ENCODE measurements around the gene MARK2.

MARK2 gene

GRCh38 chr11:63884196-63884932 lies 45.5 kb downstream of the MARK2 start:
- no peak for DNase-seq

DNA sequence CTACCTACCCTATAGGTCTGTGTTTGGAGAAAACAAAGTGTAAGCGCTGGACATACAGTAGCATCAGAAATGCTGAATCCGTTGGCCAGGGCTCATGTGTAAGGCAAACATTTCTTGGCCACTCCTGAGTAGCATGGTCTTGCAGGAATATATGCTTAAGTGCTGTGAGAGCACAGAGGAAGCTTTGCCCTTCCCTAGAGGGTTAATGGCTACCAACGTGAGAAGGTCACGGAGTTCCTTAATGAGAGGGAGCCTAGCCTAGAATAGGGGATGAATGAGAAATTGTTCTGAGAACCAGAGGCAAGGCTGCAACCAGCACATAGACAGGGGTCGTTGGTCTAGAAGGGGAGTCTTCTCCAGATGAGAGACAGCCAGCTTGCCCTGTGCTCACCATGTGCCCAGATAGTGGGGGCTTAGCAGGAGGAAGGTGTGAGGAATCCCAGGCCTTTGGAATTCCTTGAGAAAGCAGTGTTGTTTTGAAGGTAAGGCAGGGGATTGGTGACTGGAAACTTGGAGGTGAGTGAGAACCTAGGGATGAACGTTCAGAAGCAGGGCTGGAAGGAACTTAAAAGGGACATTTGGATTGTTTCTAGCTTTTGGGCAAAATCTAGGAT lies 48.6 kb downstream of the MARK2 start:
- DNase-seq, result no peak

GRCh38 chr11:63888170-63889086 lies 49.5 kb downstream of the MARK2 start:
- peak; percentile 54 for DNase-seq

- DNase-seq, result no peak
Measured at GRCh38 chr11:63889344-63889743, 50.4 kb downstream of the MARK2 start.

DNA sequence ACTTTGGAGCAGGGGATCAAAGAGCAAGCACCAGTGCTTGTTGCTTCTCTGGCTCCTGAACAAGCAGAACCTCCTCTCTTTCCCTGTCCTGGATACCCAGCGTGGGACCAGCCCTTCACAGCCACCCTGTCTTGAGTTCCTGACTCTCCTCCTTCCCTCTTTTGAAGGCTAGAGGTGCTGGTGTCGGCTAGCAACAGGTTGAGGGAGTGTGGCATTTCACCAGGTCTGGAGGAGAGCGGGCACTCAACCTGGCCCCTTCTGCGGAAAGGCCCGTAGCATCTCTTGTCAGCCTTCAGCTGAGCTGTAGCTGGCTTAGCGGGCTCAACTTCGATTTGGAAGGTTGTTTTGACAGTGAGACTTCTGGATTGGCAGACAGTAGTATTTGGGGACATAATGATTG lies 51.5 kb downstream of the MARK2 start:
- no peak for DNase-seq

- peak; percentile 61 for DNase-seq
Measured at GRCh38 chr11:63892228-63892627, 53.3 kb downstream of the MARK2 start.

DNA sequence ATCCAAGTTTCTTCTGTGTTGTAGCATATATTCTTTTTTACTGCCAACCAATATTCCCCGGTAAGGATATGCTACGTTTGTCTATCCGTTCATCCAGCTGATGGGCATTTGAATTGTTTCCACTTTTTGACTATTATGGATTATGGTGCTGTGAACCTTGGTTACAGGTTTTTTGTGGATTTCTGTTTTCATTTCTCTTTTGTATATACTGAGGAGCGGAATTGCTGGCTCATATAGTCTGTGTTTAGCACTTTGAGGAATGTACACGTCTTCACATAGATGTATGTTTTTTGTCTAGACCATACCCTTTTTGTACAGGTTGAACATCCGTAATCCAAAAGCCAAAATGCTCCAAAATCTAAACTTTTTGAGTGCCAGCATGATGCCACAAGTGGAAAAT lies 54.4 kb downstream of the MARK2 start:
- DNase-seq, result no peak

GRCh38 chr11:63896071-63896470 lies 57.2 kb downstream of the MARK2 start:
- no peak for DNase-seq

GRCh38 chr11:63897459-63898146 lies 58.7 kb downstream of the MARK2 start:
- no peak for DNase-seq

GRCh38 chr11:63901660-63902059 lies 62.8 kb downstream of the MARK2 start:
- no peak for DNase-seq

DNA sequence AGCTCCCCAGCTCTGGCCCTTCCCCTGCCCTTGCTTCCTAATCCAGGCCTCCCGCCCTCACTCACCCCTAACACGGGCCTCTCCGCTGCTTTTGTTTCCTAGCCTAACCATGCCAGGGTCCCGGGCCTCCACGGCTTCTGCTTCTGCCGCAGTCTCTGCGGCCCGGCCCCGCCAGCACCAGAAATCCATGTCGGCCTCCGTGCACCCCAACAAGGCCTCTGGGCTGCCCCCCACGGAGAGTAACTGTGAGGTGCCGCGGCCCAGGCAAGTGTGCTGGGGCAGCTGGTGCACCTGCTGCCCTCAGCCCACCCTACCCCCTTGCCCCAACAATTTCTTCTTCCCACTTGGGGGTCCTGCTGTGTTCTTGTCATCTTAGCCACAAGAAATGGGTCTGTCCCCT lies 65.0 kb downstream of the MARK2 start:
- DNase-seq, result no peak

DNA sequence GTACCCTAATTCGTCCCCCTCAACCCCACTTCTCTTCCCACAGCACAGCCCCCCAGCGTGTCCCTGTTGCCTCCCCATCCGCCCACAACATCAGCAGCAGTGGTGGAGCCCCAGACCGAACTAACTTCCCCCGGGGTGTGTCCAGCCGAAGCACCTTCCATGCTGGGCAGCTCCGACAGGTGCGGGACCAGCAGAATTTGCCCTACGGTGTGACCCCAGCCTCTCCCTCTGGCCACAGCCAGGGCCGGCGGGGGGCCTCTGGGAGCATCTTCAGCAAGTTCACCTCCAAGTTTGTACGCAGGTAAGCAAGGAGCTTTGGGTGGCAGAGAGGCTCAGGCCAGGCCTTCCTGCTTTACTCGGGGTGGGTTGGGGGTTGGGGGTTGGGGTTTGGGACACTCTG lies 65.8 kb downstream of the MARK2 start:
- no peak for DNase-seq

DNA sequence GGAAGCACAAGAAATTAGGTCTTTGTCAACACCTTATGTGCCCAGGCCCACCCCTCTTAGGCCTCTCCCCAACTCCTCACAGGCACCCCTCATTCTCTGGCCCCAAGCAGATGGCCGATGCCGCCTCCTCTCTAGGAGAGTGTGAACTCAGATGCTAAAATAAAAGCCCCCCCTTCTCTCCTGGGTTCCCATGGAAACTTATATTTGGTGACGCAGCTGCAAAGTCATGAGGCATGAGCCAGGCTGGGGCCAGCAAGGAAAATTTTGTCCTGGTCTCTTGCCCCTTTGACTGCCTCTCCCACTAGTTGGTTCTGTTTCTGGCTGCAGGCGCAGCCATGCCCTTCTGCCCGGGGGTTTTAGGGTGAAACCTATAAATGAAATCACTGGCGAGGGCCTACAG lies 66.3 kb downstream of the MARK2 start:
- no peak for DNase-seq

DNA sequence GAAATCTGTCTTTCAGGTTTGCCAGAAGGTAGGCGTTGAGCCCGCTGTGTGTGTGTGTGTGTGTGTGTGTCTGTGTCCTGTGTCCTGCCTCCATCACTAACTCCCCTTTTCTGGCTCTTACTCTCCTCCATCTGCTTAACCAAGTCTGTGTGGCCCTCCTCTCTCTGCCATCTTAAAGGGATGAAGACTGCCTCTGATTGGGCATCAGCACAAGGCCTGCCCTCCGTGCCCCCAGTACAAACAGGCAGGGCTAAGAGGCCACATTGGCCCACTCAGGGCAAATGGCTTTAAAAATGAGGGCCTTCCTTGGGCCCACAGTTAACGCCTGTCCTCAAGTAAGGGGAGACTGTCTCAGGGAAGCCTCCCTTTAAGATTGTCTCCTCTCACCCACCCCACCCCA lies 67.2 kb downstream of the MARK2 start:
- DNase-seq, result no peak

- DNase-seq, result no peak
Measured at GRCh38 chr11:63906585-63906984, 67.7 kb downstream of the MARK2 start.

GRCh38 chr11:63907063-63907462 lies 68.2 kb downstream of the MARK2 start:
- DNase-seq, result no peak

- DNase-seq, result no peak
Measured at GRCh38 chr11:63907808-63908530, 69.1 kb downstream of the MARK2 start.

DNA sequence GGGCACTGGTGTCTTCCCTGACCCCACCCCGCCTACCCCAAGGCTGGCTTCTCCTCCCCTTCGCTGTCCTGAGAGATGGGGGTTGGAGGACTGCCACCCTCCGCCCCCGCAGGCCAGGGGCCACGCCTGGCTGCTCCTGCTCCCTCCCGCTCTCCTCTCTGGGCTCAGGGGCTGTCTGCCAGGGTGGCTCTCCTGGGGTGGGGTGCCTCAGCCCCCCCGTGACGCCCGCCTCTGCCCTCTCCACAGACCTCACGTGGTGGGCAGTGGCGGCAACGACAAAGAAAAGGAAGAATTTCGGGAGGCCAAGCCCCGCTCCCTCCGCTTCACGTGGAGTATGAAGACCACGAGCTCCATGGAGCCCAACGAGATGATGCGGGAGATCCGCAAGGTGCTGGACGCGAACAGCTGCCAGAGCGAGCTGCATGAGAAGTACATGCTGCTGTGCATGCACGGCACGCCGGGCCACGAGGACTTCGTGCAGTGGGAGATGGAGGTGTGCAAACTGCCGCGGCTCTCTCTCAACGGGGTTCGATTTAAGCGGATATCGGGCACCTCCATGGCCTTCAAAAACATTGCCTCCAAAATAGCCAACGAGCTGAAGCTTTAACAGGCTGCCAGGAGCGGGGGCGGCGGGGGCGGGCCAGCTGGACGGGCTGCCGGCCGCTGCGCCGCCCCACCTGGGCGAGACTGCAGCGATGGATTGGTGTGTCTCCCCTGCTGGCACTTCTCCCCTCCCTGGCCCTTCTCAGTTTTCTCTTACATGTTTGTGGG lies 69.9 kb downstream of the MARK2 start:
- no peak for DNase-seq

- no peak for DNase-seq
Measured at GRCh38 chr11:63909591-63910506, 70.9 kb downstream of the MARK2 start.

DNA sequence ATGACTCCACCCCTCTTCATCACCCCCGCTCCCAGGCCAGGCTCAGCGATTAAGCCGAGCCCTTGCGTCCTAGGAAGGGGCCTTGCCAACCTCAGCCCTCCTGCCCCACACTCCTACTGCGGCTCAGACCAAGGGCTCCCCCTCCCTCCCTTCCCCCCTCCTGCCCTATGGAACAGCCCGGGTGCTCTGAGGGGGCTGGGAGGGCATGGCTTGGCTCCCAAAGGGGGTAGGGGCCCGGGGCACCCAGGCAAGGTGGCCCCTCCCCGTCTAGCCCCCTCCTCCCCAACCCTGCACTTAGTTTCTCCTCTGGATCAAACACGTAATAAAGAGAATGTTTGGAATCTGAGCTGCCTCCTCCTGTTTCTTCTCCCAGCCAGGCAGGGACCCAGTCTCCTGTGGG lies 71.8 kb downstream of the MARK2 start:
- no peak for DNase-seq

GRCh38 chr11:63911440-63911839 lies 72.5 kb downstream of the MARK2 start:
- no peak for DNase-seq

All from MV-4-11 (cell line).